Stimulated activated CD4-positive, alpha-beta T cell treated with anti-CD3 and anti-CD28 coated beads, Interleukin-4, amount 100 ng/mL, for 1 hour (primary cell): ENCODE measurements around the gene VMO1.

Source experiments
- DNase-seq: peaks from one replicate; pipeline ENCODE4 v3.0.0-alpha.2; 2020

Gene VMO1

GRCh38 chr17:4796552-4796920 lies 10.4 kb upstream of the VMO1 start:
- DNase-seq: peak; percentile 50

GRCh38 chr17:4795168-4795567 lies 9.0 kb upstream of the VMO1 start:
- no peak for DNase-seq

GRCh38 chr17:4790705-4791088 lies 4.5 kb upstream of the VMO1 start:
- DNase-seq: no peak

- DNase-seq: peak; percentile 77
Measured at GRCh38 chr17:4789951-4790704, 4.0 kb upstream of the VMO1 start.

- no peak for DNase-seq
Measured at GRCh38 chr17:4789701-4789950, 3.5 kb upstream of the VMO1 start.

- no peak for DNase-seq
Measured at GRCh38 chr17:4788807-4789700, 2.9 kb upstream of the VMO1 start, which contains the start of gene GLTPD2. GLTPD2 (plus strand) TSS chr17:4788964; CDS start chr17:4789012, 48 bp downstream.

- no peak for DNase-seq
Measured at GRCh38 chr17:4788159-4788806, 2.1 kb upstream of the VMO1 start.

GRCh38 chr17:4786516-4786915 lies 352 bp upstream of the VMO1 start:
- DNase-seq: no peak

GRCh38 chr17:4785311-4786105 lies 656 bp downstream of the VMO1 start:
- DNase-seq: no peak

GRCh38 chr17:4782652-4783051 lies 3.5 kb downstream of the VMO1 start:
- no peak for DNase-seq

- no peak for DNase-seq
Measured at GRCh38 chr17:4780325-4780955, 5.7 kb downstream of the VMO1 start.

- DNase-seq: no peak
Measured at GRCh38 chr17:4777969-4778760, 8.0 kb downstream of the VMO1 start.

- DNase-seq: no peak
Measured at GRCh38 chr17:4772235-4772613, 13.9 kb downstream of the VMO1 start.

GRCh38 chr17:4771519-4772234 lies 14.5 kb downstream of the VMO1 start, which contains the start of gene TM4SF5:
TM4SF5 (plus strand) TSS chr17:4771886; CDS start chr17:4771923, 37 bp downstream.
- no peak for DNase-seq

- no peak for DNase-seq
Measured at GRCh38 chr17:4769628-4770027, 16.5 kb downstream of the VMO1 start.

GRCh38 chr17:4768298-4768697 lies 17.9 kb downstream of the VMO1 start:
- no peak for DNase-seq

GRCh38 chr17:4766723-4767122 lies 19.4 kb downstream of the VMO1 start:
- no peak for DNase-seq

GRCh38 chr17:4766201-4766600 lies 20.0 kb downstream of the VMO1 start:
- no peak for DNase-seq

GRCh38 chr17:4764595-4764994 lies 21.6 kb downstream of the VMO1 start:
- DNase-seq: no peak

- DNase-seq: no peak
Measured at GRCh38 chr17:4759776-4760236, 26.4 kb downstream of the VMO1 start.

GRCh38 chr17:4753392-4753791 lies 32.8 kb downstream of the VMO1 start:
- no peak for DNase-seq
